Transverse colon (tissue), 4 donors: Measurements from ENCODE around the gene MED25. TPM values are rescaled to one million over a fixed set of nuclear protein-coding genes. Genes with fewer than 3 reads are reported as not detected.

Source experiments
- DNase-seq: peaks from one replicate; pipeline ENCODE4 v3.0.0-alpha.2; 2019
- H3K27ac ChIP-seq, 4 donors: fragments of 200-600 bp; sonication (generic); 2 replicates each; pipeline ENCODE4 v1.5.1; 2016 to 2018; ENCODE audit warnings: inconsistent platforms in 4 of 4
- H3K27me3 ChIP-seq: fragments of 200-600 bp; sonication (generic); 2 replicates; pipeline ENCODE4 v1.5.1; 2017; ENCODE audit warnings: inconsistent platforms
- H3K36me3 ChIP-seq, 4 donors: fragments of 200-600 bp; sonication (generic); 2 replicates each; pipeline ENCODE4 v1.5.1; 2017 to 2019; ENCODE audit warnings: inconsistent platforms in 4 of 4
- H3K4me1 ChIP-seq, 4 donors: fragments of 200-600 bp; sonication (generic); 2 replicates each; pipeline ENCODE4 v1.5.1; 2017 to 2020; ENCODE audit warnings: inconsistent platforms in 4 of 4
- H3K4me3 ChIP-seq, 4 donors: fragments of 200-600 bp; sonication (generic); 1 replicate in 1 of 4; 2 replicates in 3 of 4; pipeline versions ENCODE4 v1.5.1 to v1.6.1; 2017 to 2019; ENCODE audit warnings: inconsistent platforms in 4 of 4
- H3K9me3 ChIP-seq, 2 donors: fragments of 200-600 bp; sonication (generic); 2 replicates each; pipeline ENCODE4 v1.5.1; 2017 to 2019; ENCODE audit warnings: inconsistent platforms in 2 of 2
- EP300 ChIP-seq: sonication (generic); formaldehyde crosslinking; IDR thresholded peaks from one replicate; pipeline ENCODE4 v1.6.1; 2017; ENCODE audit warnings: antibody characterized with exemption, low read depth
- POLR2A ChIP-seq: fragments of 450-650 bp; IDR thresholded peaks from one replicate; pipeline ENCODE4 v1.6.1; 2016; ENCODE audit warnings: antibody characterized with exemption, mild to moderate bottlenecking, moderate library complexity
- POLR2AphosphoS5 ChIP-seq, 3 donors: sonication (generic); formaldehyde crosslinking; IDR thresholded peaks; one replicate each; pipeline ENCODE4 v1.6.1; 2016; ENCODE audit warnings: antibody characterized with exemption in 3 of 3
- WGBS, 2 donors: methylation state at CpG; one replicate each; pipeline ENCODE4 v1.1.5; 2018; ENCODE audit warnings: low coverage in 1 of 2; 5-methylcytosine and 5-hydroxymethylcytosine counted together
- in situ Hi-C, 4 donors: fragments of 200-750 bp; cut with MboI; loops; one replicate each; pipeline versions ENCODE4 v1.15.0 to v1.15.1; 2017; ENCODE audit warnings: low sequenced_read_pairs in 3 of 4, low pct_ligation_motif_present in 1 of 4, low pct_unique_long_range_greater_than_20kb in 1 of 4
- intact Hi-C: fragments of 100-400 bp; cut with DNase I; formaldehyde crosslinking; loops from one replicate; pipeline ENCODE4 v1.15.1; 2023; ENCODE audit warnings: low total_unique reads
- small RNA-seq, 4 donors: library from RNA; depleted of rRNA; stranded (forward); fragments of <200 nt; gene quantifications; one replicate each; pipeline ENCODE3, GENCODE V24; 2016
- total RNA-seq, 4 donors: library from RNA; depleted of rRNA; stranded (reverse); fragments of >200 nt; gene quantifications; one replicate each; pipeline ENCODE4 v1.1.0, GENCODE V29; 2016
- TF ChIP-seq, protein P1 (sequence below), 5 experiments: fragments of 200-600 bp in 3 of 5; fragments of 450-650 bp in 2 of 5; sonication (generic) in 3 of 5; IDR thresholded peaks; 1 replicate in 2 of 5; 2 replicates in 3 of 5; pipeline ENCODE4 v1.5.1; 2016 to 2017; ENCODE audit warnings: antibody characterized with exemption in 5 of 5, inconsistent platforms in 3 of 5, mild to moderate bottlenecking in 2 of 5, moderate library complexity in 1 of 5

MED25 gene
- total RNA-seq, 4 donors from 2014 or later: 26.9 to 46.6 (median 38.7) TPM

DNA sequence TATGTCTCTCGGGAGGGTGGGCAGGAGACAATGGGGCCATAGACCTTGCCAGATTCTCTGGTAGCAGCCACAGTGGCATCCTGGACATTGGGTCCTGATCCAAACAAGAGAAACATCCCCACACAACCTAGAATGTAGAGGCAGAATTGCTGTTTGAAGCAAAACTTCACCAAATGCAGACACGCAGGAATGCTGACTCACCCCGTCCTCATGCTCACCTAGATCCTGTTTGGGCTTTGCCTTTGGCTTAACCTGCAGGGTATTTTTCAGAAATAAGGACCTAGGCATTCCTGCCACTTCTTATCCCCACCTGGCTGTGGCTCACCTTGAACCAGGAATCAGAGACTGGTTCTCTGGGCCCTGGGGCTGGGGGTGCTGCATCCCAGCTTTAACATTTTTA lies 66.7 kb downstream of the MED25 start:
- Histone ChIP-seq H3K9me3 (no peaks in the 10 kb centered on the region), H3K27me3 (no peaks in the 10 kb centered on the region), H3K27ac (no peak overlapping the region), H3K36me3 (peaks cover 0 to 50% (median 27%) of the 10 kb centered on the region in 4 donors), H3K4me3 (no peak overlapping the region), H3K4me1 (peaks cover 0 to 3% (median under 1%) of the 10 kb centered on the region in 4 donors)
- in situ Hi-C loops (no loop called here), intact Hi-C loops (loop anchor here (5.0 kb wide), 1 partner anchor 618 kb away; no protein-coding TSS in a partner anchor)
- TF ChIP-seq EP300 (no peak), POLR2A (no peak), POLR2AphosphoS5 (IDR thresholded peaks at IDR 0.05) (no peak)
- TF ChIP-seq, protein P1, sequence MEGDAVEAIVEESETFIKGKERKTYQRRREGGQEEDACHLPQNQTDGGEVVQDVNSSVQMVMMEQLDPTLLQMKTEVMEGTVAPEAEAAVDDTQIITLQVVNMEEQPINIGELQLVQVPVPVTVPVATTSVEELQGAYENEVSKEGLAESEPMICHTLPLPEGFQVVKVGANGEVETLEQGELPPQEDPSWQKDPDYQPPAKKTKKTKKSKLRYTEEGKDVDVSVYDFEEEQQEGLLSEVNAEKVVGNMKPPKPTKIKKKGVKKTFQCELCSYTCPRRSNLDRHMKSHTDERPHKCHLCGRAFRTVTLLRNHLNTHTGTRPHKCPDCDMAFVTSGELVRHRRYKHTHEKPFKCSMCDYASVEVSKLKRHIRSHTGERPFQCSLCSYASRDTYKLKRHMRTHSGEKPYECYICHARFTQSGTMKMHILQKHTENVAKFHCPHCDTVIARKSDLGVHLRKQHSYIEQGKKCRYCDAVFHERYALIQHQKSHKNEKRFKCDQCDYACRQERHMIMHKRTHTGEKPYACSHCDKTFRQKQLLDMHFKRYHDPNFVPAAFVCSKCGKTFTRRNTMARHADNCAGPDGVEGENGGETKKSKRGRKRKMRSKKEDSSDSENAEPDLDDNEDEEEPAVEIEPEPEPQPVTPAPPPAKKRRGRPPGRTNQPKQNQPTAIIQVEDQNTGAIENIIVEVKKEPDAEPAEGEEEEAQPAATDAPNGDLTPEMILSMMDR (IDR thresholded peaks at IDR 0.05): no peak
- WGBS, 2 donors: 96% methylated on average over 3 of the region's 3 CpGs; no CpG with 5 or more reads in 1 of the 2 donors
- DNase-seq: no peak

Small RNA genes within 50 kb of the gene (small RNA-seq; reads per million reads assigned to genes)
- gene MIR4749 (0 to 0.18 (median 0.13) reads per million in 4 donors), gene MIR6799 (0 to 0.14 (median 0) reads per million in 4 donors)

Other genes with a start within 250 kb of the MED25 start
- gene NOSIP, start 237.7 kb upstream of the MED25 start, total RNA-seq: 100 to 1,000 TPM in 1 of 4 donors, 10 to 100 TPM in 3; 56.5 to 105 (median 74.4) TPM
- gene PRRG2, start 237.0 kb upstream of the MED25 start, total RNA-seq: 10 to 100 TPM in 2 of 4 donors, 1 to 10 TPM in 1, under 1 TPM in 1; 0.40 to 22.7 (median 12.2) TPM
- gene PRR12, start 227.1 kb upstream of the MED25 start, total RNA-seq: 10 to 100 TPM; 12.2 to 54.7 (median 30.0) TPM
- gene RRAS, start 178.1 kb upstream of the MED25 start, total RNA-seq: 10 to 100 TPM; 31.8 to 97.6 (median 58.2) TPM
- 100 to 1,000 TPM in 1 of 4 donors, 10 to 100 TPM in 3; 20.2 to 118 (median 32.7) TPM for gene SCAF1, start 176.1 kb upstream of the MED25 start, total RNA-seq
- 100 to 1,000 TPM in 2 of 4 donors, 10 to 100 TPM in 2; 73.0 to 164 (median 104) TPM for gene IRF3, start 152.4 kb upstream of the MED25 start, total RNA-seq
- 10 to 100 TPM in 1 of 4 donors, 1 to 10 TPM in 3; 5.4 to 10.2 (median 6.9) TPM for gene BCL2L12, start 152.4 kb upstream of the MED25 start, total RNA-seq
- gene PRMT1, start 141.0 kb upstream of the MED25 start, total RNA-seq: 100 to 1,000 TPM in 1 of 4 donors, 10 to 100 TPM in 3; 45.6 to 116 (median 70.3) TPM
- under 1 TPM in 2 of 4 donors, not detected in 2; 0.41 to 0.95 TPM for gene ADM5, start 128.7 kb upstream of the MED25 start, total RNA-seq
- 10 to 100 TPM in 1 of 4 donors, 1 to 10 TPM in 3; 1.5 to 10.9 (median 2.2) TPM for gene CPT1C, start 127.2 kb upstream of the MED25 start, total RNA-seq
- gene TSKS, start 55.0 kb upstream of the MED25 start, total RNA-seq: 10 to 100 TPM in 1 of 4 donors, under 1 TPM in 2, not detected in 1; 0.32 to 12.7 (median 0.82) TPM
- gene AP2A1, start 51.3 kb upstream of the MED25 start, total RNA-seq: 100 to 1,000 TPM in 2 of 4 donors, 10 to 100 TPM in 2; 71.1 to 125 (median 93.0) TPM
- 10 to 100 TPM; 10.2 to 20.1 (median 13.1) TPM for gene FUZ, start 5.0 kb upstream of the MED25 start, total RNA-seq
- 100 to 1,000 TPM in 1 of 4 donors, 10 to 100 TPM in 3; 62.3 to 203 (median 66.8) TPM for gene PTOV1, start 32.9 kb downstream of the MED25 start, total RNA-seq
- gene PNKP, start 49.3 kb downstream of the MED25 start, total RNA-seq: 100 to 1,000 TPM in 2 of 4 donors, 10 to 100 TPM in 2; 60.8 to 128 (median 99.6) TPM
- 10 to 100 TPM; 15.3 to 29.7 (median 22.7) TPM for gene AKT1S1, start 59.1 kb downstream of the MED25 start, total RNA-seq
- gene TBC1D17, start 59.4 kb downstream of the MED25 start, total RNA-seq: 10 to 100 TPM; 26.4 to 80.8 (median 47.9) TPM
- 1 to 10 TPM in 1 of 4 donors, not detected in 3; 2.1 TPM for gene IL4I1, start 78.6 kb downstream of the MED25 start, total RNA-seq
- 10 to 100 TPM in 1 of 4 donors, 1 to 10 TPM in 3; 2.6 to 10.5 (median 5.4) TPM for gene ATF5, start 110.9 kb downstream of the MED25 start, total RNA-seq
- 100 to 1,000 TPM in 1 of 4 donors, 10 to 100 TPM in 3; 30.3 to 136 (median 32.6) TPM for gene NUP62, start 111.2 kb downstream of the MED25 start, total RNA-seq
- 1 to 10 TPM in 2 of 4 donors, not detected in 2; 1.2 to 3.2 TPM for gene SIGLEC11, start 142.9 kb downstream of the MED25 start, total RNA-seq
- 10 to 100 TPM; 26.3 to 67.7 (median 50.0) TPM for gene VRK3, start 207.1 kb downstream of the MED25 start, total RNA-seq
- 10 to 100 TPM in 2 of 4 donors, 1 to 10 TPM in 1, under 1 TPM in 1; 1.00 to 60.2 (median 7.9) TPM for gene ZNF473, start 207.7 kb downstream of the MED25 start, total RNA-seq